H1 (cell line): Measurements from ENCODE around the gene CUX1. TPM values are rescaled to one million over a fixed set of nuclear protein-coding genes. Genes with fewer than 3 reads are reported as not detected.

Source experiments
- BACH1 ChIP-seq: IDR thresholded peaks from 2 replicates; pipeline ENCODE4 v1.6.1; 2012; ENCODE audit warnings: low read length, improper control_type of control experiment
- CTBP2 ChIP-seq: IDR thresholded peaks from 2 replicates; pipeline ENCODE4 v1.7.0; 2011; ENCODE audit warnings: borderline replicate concordance, mild to moderate bottlenecking, moderate library complexity, mixed read lengths, low read length; ENCODE audit not compliant: insufficient read depth, insufficient read length
- KDM1A ChIP-seq: fragments of 200-600, 300-600 bp; sonication (generic); IDR thresholded peaks from 2 replicates; pipeline ENCODE4 v1.7.1; 2016; ENCODE audit warnings: mild to moderate bottlenecking, low read length, borderline replicate concordance
- MAFK ChIP-seq: IDR thresholded peaks from 2 replicates; pipeline ENCODE4 v1.6.1; 2012; ENCODE audit warnings: low read depth, mild to moderate bottlenecking, improper control_type of control experiment, low read length
- MAX ChIP-seq: IDR thresholded peaks from 2 replicates; pipeline ENCODE4 v1.6.1; 2012; ENCODE audit warnings: inconsistent platforms
- RBBP5 ChIP-seq: IDR thresholded peaks from 2 replicates; pipeline ENCODE4 v1.7.1; 2012; ENCODE audit warnings: low read depth, mild to moderate bottlenecking, inconsistent platforms, low read length, moderate library complexity, borderline replicate concordance
- USF2 ChIP-seq: IDR thresholded peaks from 2 replicates; pipeline ENCODE4 v1.6.1; 2011; ENCODE audit warnings: low read length, improper control_type of control experiment
- polyA plus RNA-seq, 7 experiments: library from polyadenylated mRNA; depleted of rRNA in 3 of 7; stranded (reverse) in 5 of 7; unstranded in 2 of 7; fragments of >200 nt in 5 of 7; fragments of 200-250 nt in 2 of 7; gene quantifications; 1 replicate in 5 of 7; 2 replicates in 1 of 7; 4 replicates in 1 of 7; pipeline versions ENCODE4 v1.2.1 to v1.2.3, GENCODE V29; 2011 to 2013; ENCODE audit warnings: missing spikeins in 2 of 7, mixed read lengths in 2 of 7
- total RNA-seq: library from RNA; stranded (reverse); fragmentation: NEBNext Ultra II Directional; extraction: Animal tissue kit (Norgen Biotek cat#: 25700); gene quantifications from 2 replicates; pipeline ENCODE4 v1.2.1, GENCODE V29; 2021

The CUX1 gene
- total and polyA plus RNA-seq, 2 of the 8 experiments (the other 6 are each of a cell fraction or from before 2014, with no cell fraction given): 21.6 to 65.9 TPM

- TF ChIP-seq CTBP2 (no peak), KDM1A (no peak), MAFK (no peak), MAX (no peak), BACH1 (no peak), RBBP5 (no peak), USF2 (no peak)
Measured at GRCh38 chr7:101953248-101953819, 135.9 kb downstream of the CUX1 start (continued).
